B cell (primary cell): ENCODE data around the gene C10orf90. TPM values are rescaled to one million over a fixed set of nuclear protein-coding genes. Genes with fewer than 3 reads are reported as not detected.

ENCODE experiments used
- ATAC-seq: fragments of 200-7000 bp; cut with Tn5 transposase; one replicate; pipeline ENCODE4 v1.10.0; 2021; ENCODE audit warnings: low read depth, mild to moderate bottlenecking, moderate number of reproducible peaks, moderate library complexity
- CTCF ChIA-PET: fragments of 350-600 bp; sonication (Branson Sonifier 250); formaldehyde crosslinking; loops from one replicate; lab custom pipeline; 2021; ENCODE audit warnings: antibody characterized with exemption, inconsistent platforms; lab: Charles Lee
- POLR2A ChIA-PET: fragments of 350-600 bp; sonication (Branson Sonifier 250); formaldehyde crosslinking; loops from one replicate; lab custom pipeline; 2021; ENCODE audit warnings: antibody characterized with exemption; lab: Charles Lee
- DNase-seq: peaks from one replicate; pipeline ENCODE4 v3.0.0; 2013
- H2AFZ ChIP-seq: 2 replicates; pipeline ENCODE4 v1.6.1; 2012; ENCODE audit warnings: mild to moderate bottlenecking, low read depth, low read length; ENCODE audit not compliant: insufficient read depth, poor library complexity, severe bottlenecking
- H3K27ac ChIP-seq, 2 donors: 1 replicate in 1 of 2; 2 replicates in 1 of 2; pipeline ENCODE4 v1.5.1; 2012 to 2013; ENCODE audit warnings: low read length in 2 of 2, mild to moderate bottlenecking in 2 of 2, moderate library complexity in 1 of 2
- H3K27me3 ChIP-seq, 4 experiments: fragments of 200-600 bp in 1 of 4; sonication (generic) in 1 of 4; replicated peaks in 1 of 4; 1 replicate in 2 of 4; 2 replicates in 2 of 4; pipeline versions ENCODE4 v1.6.1 to v1.7.0; 2013 to 2016; ENCODE audit warnings: low read length in 3 of 4, mild to moderate bottlenecking in 2 of 4, mixed read lengths in 1 of 4, moderate library complexity in 1 of 4; ENCODE audit not compliant: insufficient read depth in 4 of 4, control insufficient read depth in 3 of 4; ENCODE audit errors: control extremely low read depth in 1 of 4
- H3K36me3 ChIP-seq, 2 experiments: replicated peaks in 1 of 2; 1 replicate in 1 of 2; 2 replicates in 1 of 2; pipeline versions ENCODE4 v1.6.1 to v1.7.1; 2013; ENCODE audit warnings: low read length in 1 of 2; ENCODE audit not compliant: insufficient read depth in 2 of 2, control insufficient read depth in 1 of 2; ENCODE audit errors: control extremely low read depth in 1 of 2, extremely low read depth in 1 of 2
- H3K4me1 ChIP-seq, 2 donors: fragments of 200-600 bp in 1 of 2; sonication (generic) in 1 of 2; 1 replicate in 1 of 2; 2 replicates in 1 of 2; pipeline versions ENCODE4 v1.5.1 to v1.6.1; 2013 to 2017; ENCODE audit warnings: low read length in 2 of 2; ENCODE audit not compliant: control insufficient read depth in 2 of 2, insufficient read depth in 2 of 2
- H3K4me2 ChIP-seq: replicated peaks from 2 replicates; pipeline ENCODE3; 2012; ENCODE audit warnings: mild to moderate bottlenecking, low read depth, low read length; ENCODE audit not compliant: poor library complexity, severe bottlenecking
- H3K4me3 ChIP-seq, 5 experiments: fragments of 200-600 bp in 1 of 5; sonication (generic) in 1 of 5; 1 replicate in 3 of 5; 2 replicates in 2 of 5; pipeline versions ENCODE4 v1.5.1 to v1.7.0; 2011 to 2016; ENCODE audit warnings: low read length in 4 of 5, mild to moderate bottlenecking in 4 of 5, low read depth in 2 of 5, control low read depth in 1 of 5, moderate library complexity in 1 of 5; ENCODE audit not compliant: insufficient read depth in 1 of 5; ENCODE audit errors: control extremely low read depth in 1 of 5, extremely low read depth in 1 of 5
- H3K79me2 ChIP-seq: fragments of 200-600 bp; sonication (generic); one replicate; pipeline ENCODE4 v1.6.0; 2016; ENCODE audit warnings: low read length; ENCODE audit not compliant: control insufficient read depth, insufficient read depth
- H3K9ac ChIP-seq: fragments of 200-600 bp; sonication (generic); 2 replicates; pipeline ENCODE4 v1.6.1; 2017; ENCODE audit warnings: mild to moderate bottlenecking, low read length, moderate library complexity
- H3K9me3 ChIP-seq, 3 donors: one replicate each; pipeline versions ENCODE4 v1.6.1 to v1.7.1; 2013; ENCODE audit warnings: low read length in 2 of 3; ENCODE audit not compliant: control insufficient read depth in 2 of 3, insufficient read depth in 1 of 3; ENCODE audit errors: control extremely low read depth in 1 of 3
- H4K20me1 ChIP-seq: 2 replicates; pipeline ENCODE4 v1.6.0; 2012; ENCODE audit warnings: mild to moderate bottlenecking, low read length; ENCODE audit not compliant: insufficient read depth, control insufficient read depth, poor library complexity, severe bottlenecking
- H3K27ac Mint-ChIP-seq: one replicate; pipeline ENCODE4 v1.8.0; 2021; ENCODE audit warnings: mixed read lengths
- H3K27me3 Mint-ChIP-seq: one replicate; pipeline ENCODE4 v1.8.0; 2021; ENCODE audit warnings: mixed read lengths
- H3K4me1 Mint-ChIP-seq: one replicate; pipeline ENCODE4 v1.8.0; 2021; ENCODE audit warnings: mixed read lengths
- H3K4me3 Mint-ChIP-seq: one replicate; pipeline ENCODE4 v1.8.0; 2021; ENCODE audit warnings: mixed read lengths
- H3K9me3 Mint-ChIP-seq: one replicate; pipeline ENCODE4 v1.8.0; 2022; ENCODE audit warnings: mixed read lengths; ENCODE audit not compliant: insufficient read depth
- EZH2 ChIP-seq: IDR thresholded peaks from 2 replicates; pipeline ENCODE4 v1.6.1; 2012; ENCODE audit warnings: borderline replicate concordance, low read depth, mild to moderate bottlenecking, moderate library complexity, low read length; ENCODE audit not compliant: insufficient read depth, poor library complexity, severe bottlenecking
- WGBS: methylation state at CpG from one replicate; pipeline ENCODE4 v1.1.5; 2013; ENCODE audit warnings: missing lambda C conversion rate; ENCODE audit not compliant: insufficient coverage; 5-methylcytosine and 5-hydroxymethylcytosine counted together
- intact Hi-C: fragments of 100-400 bp; cut with micrococcal nuclease; formaldehyde crosslinking; loops from one replicate; pipeline ENCODE4 v1.10.0; 2022
- polyA plus RNA-seq: library from polyadenylated mRNA; depleted of rRNA; stranded (reverse); fragments of >200 nt; gene quantifications from 2 replicates; pipeline ENCODE4 v1.2.3, GENCODE V29; 2012
- total RNA-seq, 2 donors: library from RNA; stranded (reverse); fragments of 120-200 nt in 1 of 2; gene quantifications; 1 replicate in 1 of 2; 2 replicates in 1 of 2; pipeline versions ENCODE4 v1.2.3 to v1.2.4, GENCODE V29; 2013 to 2022
- TF ChIP-seq, protein P1 (sequence below): fragments of 200-600 bp; IDR thresholded peaks from one replicate; pipeline ENCODE4 v1.8.0; 2022; ENCODE audit warnings: antibody characterized with exemption, mild to moderate bottlenecking

Gene C10orf90
- total and polyA plus RNA-seq, 2 donors (not counting 1 experiment from before 2014, with no cell fraction given) = not detected

GRCh38 chr10:126661841-126662515, 8.5 kb downstream of the C10orf90 start:
- Histone ChIP-seq H3K9me3 (peaks cover 0 to 3% (median 0%) of the 10 kb centered on the region in 3 donors), H3K36me3 (no peaks in the 10 kb centered on the region), H3K4me3 (no peak overlapping the region), H3K27me3 (no peaks in the 10 kb centered on the region), H2AFZ (no peak overlapping the region), H3K27ac (no peak overlapping the region), H3K79me2 (no peaks in the 10 kb centered on the region), H3K9ac (no peak overlapping the region), H3K4me2 (no peak overlapping the region), H4K20me1 (no peaks in the 10 kb centered on the region), H3K4me1 (no peaks in the 10 kb centered on the region)
- Mint-ChIP-seq H3K4me1 (no peaks in the 10 kb centered on the region), H3K4me3 (no peak overlapping the region), H3K27me3 (no peaks in the 10 kb centered on the region), H3K9me3 (no peaks in the 10 kb centered on the region), H3K27ac (no peak overlapping the region)
- 100% methylated on average over 3 of the region's 4 CpGs for WGBS
- TF ChIP-seq EZH2 = no peak
- TF ChIP-seq, protein P1, sequence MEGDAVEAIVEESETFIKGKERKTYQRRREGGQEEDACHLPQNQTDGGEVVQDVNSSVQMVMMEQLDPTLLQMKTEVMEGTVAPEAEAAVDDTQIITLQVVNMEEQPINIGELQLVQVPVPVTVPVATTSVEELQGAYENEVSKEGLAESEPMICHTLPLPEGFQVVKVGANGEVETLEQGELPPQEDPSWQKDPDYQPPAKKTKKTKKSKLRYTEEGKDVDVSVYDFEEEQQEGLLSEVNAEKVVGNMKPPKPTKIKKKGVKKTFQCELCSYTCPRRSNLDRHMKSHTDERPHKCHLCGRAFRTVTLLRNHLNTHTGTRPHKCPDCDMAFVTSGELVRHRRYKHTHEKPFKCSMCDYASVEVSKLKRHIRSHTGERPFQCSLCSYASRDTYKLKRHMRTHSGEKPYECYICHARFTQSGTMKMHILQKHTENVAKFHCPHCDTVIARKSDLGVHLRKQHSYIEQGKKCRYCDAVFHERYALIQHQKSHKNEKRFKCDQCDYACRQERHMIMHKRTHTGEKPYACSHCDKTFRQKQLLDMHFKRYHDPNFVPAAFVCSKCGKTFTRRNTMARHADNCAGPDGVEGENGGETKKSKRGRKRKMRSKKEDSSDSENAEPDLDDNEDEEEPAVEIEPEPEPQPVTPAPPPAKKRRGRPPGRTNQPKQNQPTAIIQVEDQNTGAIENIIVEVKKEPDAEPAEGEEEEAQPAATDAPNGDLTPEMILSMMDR = no peak
- intact Hi-C loops = no loop called here
- ATAC-seq (no peak), DNase-seq (no peak)
- CTCF ChIA-PET = no interaction called here
- POLR2A ChIA-PET = no interaction called here

- DNase-seq (no peak), ATAC-seq (no peak)
- H4K20me1 ChIP-seq = no peaks in the 10 kb centered on the region
- TF ChIP-seq EZH2 = no peak
- TF ChIP-seq, protein P1 = no peak
- H3K9ac ChIP-seq = no peak overlapping the region
- H3K4me2 ChIP-seq = no peak overlapping the region
- WGBS = no CpG with 5 or more reads among the region's 1 CpG
- intact Hi-C loops = no loop called here
- CTCF ChIA-PET = no interaction called here
- Mint-ChIP-seq H3K9me3 (no peaks in the 10 kb centered on the region), H3K4me3 (no peak overlapping the region), H3K4me1 (no peaks in the 10 kb centered on the region), H3K27ac (no peak overlapping the region), H3K27me3 (no peaks in the 10 kb centered on the region)
- H3K9me3 ChIP-seq = peaks cover 0 to 3% (median 0%) of the 10 kb centered on the region in 3 donors
- no peak overlapping the region for H3K4me3 ChIP-seq
- no peaks in the 10 kb centered on the region for H3K79me2 ChIP-seq
- no peaks in the 10 kb centered on the region for H3K27me3 ChIP-seq
- H2AFZ ChIP-seq = no peak overlapping the region
- no peaks in the 10 kb centered on the region for H3K36me3 ChIP-seq
- no peaks in the 10 kb centered on the region for H3K4me1 ChIP-seq
- no peak overlapping the region for H3K27ac ChIP-seq
- POLR2A ChIA-PET = no interaction called here
These were observed 9.1 kb downstream of the C10orf90 start for GRCh38 chr10:126661356-126661755.
